ENCODE data around the gene SLC38A9. TPM values are rescaled to one million over a fixed set of nuclear protein-coding genes. Genes with fewer than 3 reads are reported as not detected.
A peak's percentile ranks its signal among the peaks of the same experiment; 100 is the strongest.

The SLC38A9 gene
- total RNA-seq, 4 donors from 2014 or later, result 15.0 to 48.6 (median 32.3) TPM

- no peak for DNase-seq
- in situ Hi-C loops (cut with MboI; ENCODE audit: low pct_ligation_motif_present in 1 of 4, low pct_unique_long_range_greater_than_20kb in 1 of 4, low sequenced_read_pairs in 3 of 4), result no loop called here
- H3K4me1 ChIP-seq, result peaks cover 39 to 64% (median 53%) of the 10 kb centered on the region in 4 donors
- H3K4me3 ChIP-seq, result no peak overlapping the region
- TF ChIP-seq EP300 (IDR thresholded peaks at IDR 0.05; ENCODE audit: low read depth) (no peak), CTCF (IDR thresholded peaks at IDR 0.05) (no peak), POLR2A (IDR thresholded peaks at IDR 0.05) (no peak), POLR2AphosphoS5 (IDR thresholded peaks at IDR 0.05) (peak in 1 of 3 donors; percentile 4)
- no peaks in the 10 kb centered on the region for H3K27me3 ChIP-seq
- peak overlapping the region; percentile 92 to 94 (median 93) for H3K27ac ChIP-seq
- intact Hi-C loops (cut with DNase I; ENCODE audit: low total_unique reads), result loop anchor here (5.0 to 10.0 kb wide), 2 partner anchors 32 to 65 kb away; partner anchors contain the start of gene PLPP1
- H3K9me3 ChIP-seq, result no peaks in the 10 kb centered on the region
- WGBS, 2 donors (ENCODE audit: low coverage in 1 of 2), result 89 to 94% methylated on average over 4 to 8 of the region's 8 CpGs
- no peaks in the 10 kb centered on the region for H3K36me3 ChIP-seq
These were observed 112.7 kb downstream of the SLC38A9 start for GRCh38 chr5:55599148-55600050.

- in situ Hi-C loops (cut with MboI; ENCODE audit: low pct_ligation_motif_present in 1 of 4, low pct_unique_long_range_greater_than_20kb in 1 of 4, low sequenced_read_pairs in 3 of 4) (no loop called here), intact Hi-C loops (cut with DNase I; ENCODE audit: low total_unique reads) (no loop called here)
- Histone ChIP-seq H3K36me3 (no peaks in the 10 kb centered on the region), H3K27me3 (no peaks in the 10 kb centered on the region), H3K9me3 (no peaks in the 10 kb centered on the region), H3K4me3 (no peak overlapping the region), H3K27ac (peak overlapping the region; percentile 76 to 94 (median 86)), H3K4me1 (peaks cover 35 to 51% (median 50%) of the 10 kb centered on the region in 4 donors)
- DNase-seq, result no peak
- WGBS, 2 donors (ENCODE audit: low coverage in 1 of 2), result 28 to 35% methylated on average over 3 to 7 of the region's 7 CpGs
- TF ChIP-seq EP300 (IDR thresholded peaks at IDR 0.05; ENCODE audit: low read depth), result no peak
- peak in 1 of 3 donors; percentile 36 for TF ChIP-seq POLR2AphosphoS5 (IDR thresholded peaks at IDR 0.05)
- TF ChIP-seq POLR2A (IDR thresholded peaks at IDR 0.05), result no peak
- TF ChIP-seq CTCF (IDR thresholded peaks at IDR 0.05), result no peak
These were observed 114.8 kb downstream of the SLC38A9 start for GRCh38 chr5:55597014-55597981.

GRCh38 chr5:55594671-55595070 lies 117.5 kb downstream of the SLC38A9 start:
- DNase-seq, result no peak
- WGBS, 2 donors (ENCODE audit: low coverage in 1 of 2), result 89 to 99% methylated on average over 2 of the region's 2 CpGs
- intact Hi-C loops (cut with DNase I; ENCODE audit: low total_unique reads), result no loop called here
- Histone ChIP-seq H3K36me3 (no peaks in the 10 kb centered on the region), H3K27me3 (no peaks in the 10 kb centered on the region), H3K9me3 (no peaks in the 10 kb centered on the region), H3K4me1 (peaks cover 14 to 26% (median 23%) of the 10 kb centered on the region in 4 donors), H3K27ac (no peak overlapping the region), H3K4me3 (no peak overlapping the region)
- in situ Hi-C loops (cut with MboI; ENCODE audit: low pct_ligation_motif_present in 1 of 4, low pct_unique_long_range_greater_than_20kb in 1 of 4, low sequenced_read_pairs in 3 of 4), result no loop called here
- TF ChIP-seq POLR2A (IDR thresholded peaks at IDR 0.05) (no peak), POLR2AphosphoS5 (IDR thresholded peaks at IDR 0.05) (no peak), EP300 (IDR thresholded peaks at IDR 0.05; ENCODE audit: low read depth) (no peak), CTCF (IDR thresholded peaks at IDR 0.05) (no peak)

DNA sequence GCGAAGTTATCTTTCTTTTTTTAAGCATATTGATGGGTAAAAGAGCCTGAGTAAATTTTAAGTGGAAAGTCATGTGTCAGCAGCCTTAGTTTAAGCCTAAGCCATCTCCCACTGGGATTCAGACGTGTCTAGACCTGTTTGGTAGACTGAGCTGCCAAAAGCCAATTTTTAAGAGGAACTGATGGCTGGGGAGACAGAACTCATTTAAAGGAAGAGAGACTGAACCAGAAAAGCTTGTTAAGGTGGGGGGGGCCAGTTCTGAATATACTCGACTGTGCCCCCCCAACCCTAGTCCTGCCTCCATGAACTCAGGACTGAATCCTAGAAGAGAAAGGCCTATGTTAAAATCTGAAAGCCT lies 119.0 kb downstream of the SLC38A9 start:
- in situ Hi-C loops (cut with MboI; ENCODE audit: low pct_ligation_motif_present in 1 of 4, low pct_unique_long_range_greater_than_20kb in 1 of 4, low sequenced_read_pairs in 3 of 4), result no loop called here
- 78 to 80% methylated on average over 3 of the region's 3 CpGs for WGBS, 2 donors (ENCODE audit: low coverage in 1 of 2)
- TF ChIP-seq CTCF (IDR thresholded peaks at IDR 0.05) (no peak), POLR2A (IDR thresholded peaks at IDR 0.05) (no peak), POLR2AphosphoS5 (IDR thresholded peaks at IDR 0.05) (no peak), EP300 (IDR thresholded peaks at IDR 0.05; ENCODE audit: low read depth) (no peak)

More for the DNA sequence above, 119.0 kb downstream of the SLC38A9 start:
- Histone ChIP-seq H3K27ac (no peak overlapping the region), H3K9me3 (no peaks in the 10 kb centered on the region), H3K36me3 (no peaks in the 10 kb centered on the region), H3K4me1 (peaks cover 9 to 16% (median 14%) of the 10 kb centered on the region in 4 donors), H3K27me3 (no peaks in the 10 kb centered on the region), H3K4me3 (no peak overlapping the region)
- intact Hi-C loops (cut with DNase I; ENCODE audit: low total_unique reads), result no loop called here
- DNase-seq, result no peak

Data from transverse colon (tissue), 4 donors.